H1 (cell line): Measurements from ENCODE around the gene NRP2. TPM values are rescaled to one million over a fixed set of nuclear protein-coding genes. Genes with fewer than 3 reads are reported as not detected.

Source experiments
- CBX8 ChIP-seq: fragments of 300-800, 300-1000 bp; sonication (generic); IDR thresholded peaks from 2 replicates; pipeline ENCODE4 v1.7.1; 2016; ENCODE audit warnings: low read depth, low read length, borderline replicate concordance
- CEBPB ChIP-seq: IDR thresholded peaks from 2 replicates; pipeline ENCODE4 v1.6.1; 2012; ENCODE audit warnings: low read depth, low read length
- CTBP2 ChIP-seq: IDR thresholded peaks from 2 replicates; pipeline ENCODE4 v1.7.0; 2011; ENCODE audit warnings: borderline replicate concordance, mild to moderate bottlenecking, moderate library complexity, mixed read lengths, low read length; ENCODE audit not compliant: insufficient read depth, insufficient read length
- CTCF ChIP-seq, 3 experiments: IDR thresholded peaks; 1 replicate in 2 of 3; 2 replicates in 1 of 3; pipeline versions ENCODE4 v1.5.1 to v1.6.1; 2011; ENCODE audit warnings: low read length in 3 of 3, mild to moderate bottlenecking in 3 of 3, inconsistent platforms in 2 of 3, low read depth in 1 of 3, moderate library complexity in 1 of 3; ENCODE audit not compliant: insufficient read depth in 1 of 3; ENCODE audit errors: control extremely low read depth in 1 of 3
- EZH2 ChIP-seq: fragments of 200-600 bp; sonication (generic); IDR thresholded peaks from 2 replicates; pipeline ENCODE4 v1.7.1; 2012; ENCODE audit warnings: low read depth, mild to moderate bottlenecking, moderate library complexity, low read length, inconsistent platforms; ENCODE audit not compliant: severe bottlenecking
- KDM1A ChIP-seq: fragments of 200-600, 300-600 bp; sonication (generic); IDR thresholded peaks from 2 replicates; pipeline ENCODE4 v1.7.1; 2016; ENCODE audit warnings: mild to moderate bottlenecking, low read length, borderline replicate concordance
- SP2 ChIP-seq: IDR thresholded peaks from 2 replicates; pipeline ENCODE4 v1.6.1; 2012; ENCODE audit warnings: mild to moderate bottlenecking, low read length, inconsistent platforms
- ZNF274 ChIP-seq: IDR thresholded peaks from 2 replicates; pipeline ENCODE4 v1.7.0; 2012; ENCODE audit warnings: low read length, borderline replicate concordance; ENCODE audit errors: extremely low read depth
- polyA plus RNA-seq, 7 experiments: library from polyadenylated mRNA; depleted of rRNA in 3 of 7; stranded (reverse) in 5 of 7; unstranded in 2 of 7; fragments of >200 nt in 5 of 7; fragments of 200-250 nt in 2 of 7; gene quantifications; 1 replicate in 5 of 7; 2 replicates in 1 of 7; 4 replicates in 1 of 7; pipeline versions ENCODE4 v1.2.1 to v1.2.3, GENCODE V29; 2011 to 2013; ENCODE audit warnings: missing spikeins in 2 of 7, mixed read lengths in 2 of 7
- total RNA-seq: library from RNA; stranded (reverse); fragmentation: NEBNext Ultra II Directional; extraction: Animal tissue kit (Norgen Biotek cat#: 25700); gene quantifications from 2 replicates; pipeline ENCODE4 v1.2.1, GENCODE V29; 2021
- TF ChIP-seq, protein P1 (sequence below): IDR thresholded peaks from 2 replicates; pipeline ENCODE4 v1.6.1; 2011; ENCODE audit warnings: low read length, improper control_type of control experiment

Gene NRP2
- total and polyA plus RNA-seq, 2 of the 8 experiments (the other 6 are each of a cell fraction or from before 2014, with no cell fraction given): 32.0 to 37.8 TPM

GRCh38 chr2:205836477-205837221 is 154.3 kb downstream of the NRP2 start (continued):
- no peak for TF ChIP-seq CTCF (IDR thresholded peaks at IDR 0.05; ENCODE audit: control extremely low read depth in 1 of 3, insufficient read depth in 1 of 3, low read depth in 1 of 3, low read length in 3 of 3)
- no peak for TF ChIP-seq CEBPB
- TF ChIP-seq, protein P1, sequence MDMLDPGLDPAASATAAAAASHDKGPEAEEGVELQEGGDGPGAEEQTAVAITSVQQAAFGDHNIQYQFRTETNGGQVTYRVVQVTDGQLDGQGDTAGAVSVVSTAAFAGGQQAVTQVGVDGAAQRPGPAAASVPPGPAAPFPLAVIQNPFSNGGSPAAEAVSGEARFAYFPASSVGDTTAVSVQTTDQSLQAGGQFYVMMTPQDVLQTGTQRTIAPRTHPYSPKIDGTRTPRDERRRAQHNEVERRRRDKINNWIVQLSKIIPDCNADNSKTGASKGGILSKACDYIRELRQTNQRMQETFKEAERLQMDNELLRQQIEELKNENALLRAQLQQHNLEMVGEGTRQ: no peak
- TF ChIP-seq KDM1A: no peak
- TF ChIP-seq EZH2: no peak
- no peak for TF ChIP-seq ZNF274
- no peak for TF ChIP-seq CTBP2
- TF ChIP-seq CBX8: no peak
- no peak for TF ChIP-seq SP2
